Nucleus accumbens (tissue), 56 donors: Measurements from ENCODE around the gene MAGEA2B.
"Not testable (repeated sequence)": the region's sequence is repeated elsewhere in the genome, so short reads cannot be mapped to it uniquely, and the experiment has no call there.

Experiments used
- DNase-seq, 56 donors: peaks; one replicate each; lab custom pipeline; 2025; lab: John Stamatoyannopoulos, UW

Gene MAGEA2B

GRCh38 chrX:152754871-152755270, 40.4 kb downstream of the MAGEA2B start:
- DNase-seq: not testable (repeated sequence)

- not testable (repeated sequence) for DNase-seq
Measured at GRCh38 chrX:152758918-152759317, 44.5 kb downstream of the MAGEA2B start, which contains the start of gene CSAG3. Gene CSAG3, plus strand, starts transcription at chrX:152759218.

DNA sequence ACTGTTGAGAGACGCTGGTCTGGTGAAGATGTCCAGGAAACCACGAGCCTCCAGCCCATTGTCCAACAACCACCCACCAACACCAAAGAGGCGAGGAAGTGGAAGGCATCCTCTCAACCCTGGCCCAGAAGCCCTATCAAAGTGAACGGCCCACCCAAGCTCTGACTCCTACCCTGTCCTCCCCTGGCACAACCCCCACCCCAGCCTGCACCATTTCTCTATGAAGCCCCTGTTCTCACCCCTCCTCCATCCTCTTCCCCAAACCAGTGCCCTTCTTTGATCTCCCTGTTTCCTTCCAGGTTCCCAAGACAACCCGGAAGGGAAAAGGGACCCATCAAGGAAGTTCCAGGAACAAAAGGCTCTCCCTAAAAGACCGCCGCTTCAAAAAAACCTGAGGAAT, 45.1 kb downstream of the MAGEA2B start:
- not testable (repeated sequence) for DNase-seq

GRCh38 chrX:152761582-152761981, 47.2 kb downstream of the MAGEA2B start:
- DNase-seq: not testable (repeated sequence)

GRCh38 chrX:152766562-152766961, 52.1 kb downstream of the MAGEA2B start:
- not testable (repeated sequence) for DNase-seq
